ENCODE data around the gene NCAPD3. TPM values are rescaled to one million over a fixed set of nuclear protein-coding genes. Genes with fewer than 3 reads are reported as not detected.

NCAPD3 gene
- total RNA-seq, 1 donor from 2014 or later = 17.2 TPM

DNA sequence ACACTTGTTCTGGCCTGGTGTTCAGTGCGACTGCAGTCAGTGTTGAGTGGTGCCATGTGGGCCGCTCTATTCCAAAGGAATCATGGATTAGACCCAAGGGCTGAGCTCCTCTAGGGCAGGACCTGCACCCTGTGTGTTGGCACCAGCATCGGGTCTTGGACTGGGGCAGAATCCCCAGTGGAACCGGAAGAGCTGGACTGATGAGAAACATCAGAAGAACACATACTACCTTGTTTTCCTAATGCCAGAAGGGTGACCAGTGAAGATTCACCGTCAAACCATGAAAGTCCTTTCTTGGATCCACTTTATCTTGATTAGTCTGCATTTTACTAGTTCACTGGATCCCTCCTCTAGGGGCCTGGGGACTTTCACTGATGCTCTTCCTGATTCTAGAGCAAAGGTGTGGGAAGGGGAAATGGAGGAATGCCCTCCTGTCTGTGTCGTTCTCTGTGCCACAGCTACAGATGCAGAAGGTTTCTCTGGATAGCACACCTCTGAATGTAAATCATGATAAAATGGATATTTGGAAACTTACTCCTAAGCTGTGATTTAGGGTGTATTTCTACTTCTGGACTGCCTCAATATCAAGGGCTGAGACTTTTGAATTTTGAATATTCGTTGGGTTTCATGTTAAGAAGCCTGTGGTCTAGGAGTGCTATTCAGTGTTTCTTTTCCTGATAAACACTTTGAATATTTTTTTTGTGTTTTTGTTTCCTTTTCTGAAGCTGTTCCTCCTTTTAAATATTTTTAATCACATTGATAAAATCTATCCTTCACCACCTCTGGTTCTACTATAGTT lies 41.4 kb upstream of the NCAPD3 start:
- Histone ChIP-seq H3K27ac (replicated peaks) (no peak overlapping the region), H3K4me3 (no peak overlapping the region), H3K9me3 (replicated peaks) (no peaks in the 10 kb centered on the region), H3K4me1 (no peaks in the 10 kb centered on the region), H3K27me3 (ENCODE audit: low read depth) (peaks cover 11% of the 10 kb centered on the region), H3K36me3 (peaks cover 38% of the 10 kb centered on the region)
- intact Hi-C loops (cut with micrococcal nuclease) = no loop called here
- no peak for DNase-seq
- TF ChIP-seq, protein P1, sequence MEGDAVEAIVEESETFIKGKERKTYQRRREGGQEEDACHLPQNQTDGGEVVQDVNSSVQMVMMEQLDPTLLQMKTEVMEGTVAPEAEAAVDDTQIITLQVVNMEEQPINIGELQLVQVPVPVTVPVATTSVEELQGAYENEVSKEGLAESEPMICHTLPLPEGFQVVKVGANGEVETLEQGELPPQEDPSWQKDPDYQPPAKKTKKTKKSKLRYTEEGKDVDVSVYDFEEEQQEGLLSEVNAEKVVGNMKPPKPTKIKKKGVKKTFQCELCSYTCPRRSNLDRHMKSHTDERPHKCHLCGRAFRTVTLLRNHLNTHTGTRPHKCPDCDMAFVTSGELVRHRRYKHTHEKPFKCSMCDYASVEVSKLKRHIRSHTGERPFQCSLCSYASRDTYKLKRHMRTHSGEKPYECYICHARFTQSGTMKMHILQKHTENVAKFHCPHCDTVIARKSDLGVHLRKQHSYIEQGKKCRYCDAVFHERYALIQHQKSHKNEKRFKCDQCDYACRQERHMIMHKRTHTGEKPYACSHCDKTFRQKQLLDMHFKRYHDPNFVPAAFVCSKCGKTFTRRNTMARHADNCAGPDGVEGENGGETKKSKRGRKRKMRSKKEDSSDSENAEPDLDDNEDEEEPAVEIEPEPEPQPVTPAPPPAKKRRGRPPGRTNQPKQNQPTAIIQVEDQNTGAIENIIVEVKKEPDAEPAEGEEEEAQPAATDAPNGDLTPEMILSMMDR (IDR thresholded peaks at IDR 0.05; ENCODE audit: borderline replicate concordance) = no peak

DNA sequence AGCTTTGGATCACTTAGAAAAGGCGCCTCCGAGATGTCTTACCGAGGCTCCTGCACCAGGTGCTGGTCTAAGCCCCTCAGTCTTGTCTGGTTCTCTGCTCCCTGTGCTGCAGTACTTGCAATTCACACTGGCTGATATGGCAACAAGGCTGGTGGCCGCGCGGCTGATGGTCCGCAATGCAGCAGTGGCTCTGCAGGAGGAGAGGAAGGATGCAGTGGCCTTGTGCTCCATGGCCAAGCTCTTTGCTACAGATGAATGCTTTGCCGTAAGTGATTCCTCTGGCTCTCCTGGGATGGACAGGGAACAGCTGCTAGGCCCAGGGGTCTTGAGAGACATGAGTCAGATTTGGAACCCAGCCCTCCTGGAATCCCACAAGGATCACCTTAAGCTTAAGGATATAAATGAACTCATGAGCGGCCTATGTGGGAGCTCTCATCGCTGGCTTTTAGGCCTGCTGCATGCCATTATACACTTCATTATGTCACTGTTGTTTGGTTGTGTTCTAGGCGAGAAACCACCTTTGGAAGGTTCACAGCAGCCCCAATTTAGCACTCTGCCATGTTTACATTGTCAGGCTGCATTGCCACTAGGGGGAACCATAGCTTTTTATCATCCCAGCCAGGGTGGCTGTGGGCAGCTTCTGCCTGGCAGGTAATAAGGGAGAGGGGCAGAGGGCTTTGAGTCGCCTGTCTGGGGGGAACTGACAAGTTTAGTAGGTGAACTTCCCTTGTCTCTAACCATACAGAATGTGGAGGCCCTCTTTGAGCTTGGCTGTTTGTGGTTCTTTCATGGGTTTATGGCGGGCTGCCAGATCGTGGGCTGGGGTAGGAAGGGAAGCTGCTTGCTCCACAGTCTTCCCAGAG lies 38.1 kb upstream of the NCAPD3 start:
- intact Hi-C loops (cut with micrococcal nuclease) = no loop called here
- no peak overlapping the region for H3K4me3 ChIP-seq
- peaks cover 71% of the 10 kb centered on the region for H3K36me3 ChIP-seq
- no peak overlapping the region for H3K27ac ChIP-seq (replicated peaks)
- TF ChIP-seq, protein P1 (IDR thresholded peaks at IDR 0.05; ENCODE audit: borderline replicate concordance) = peak; percentile 42
- no peak for DNase-seq
- H3K27me3 ChIP-seq (ENCODE audit: low read depth) = no peaks in the 10 kb centered on the region
- no peaks in the 10 kb centered on the region for H3K9me3 ChIP-seq (replicated peaks)
- no peaks in the 10 kb centered on the region for H3K4me1 ChIP-seq

DNA sequence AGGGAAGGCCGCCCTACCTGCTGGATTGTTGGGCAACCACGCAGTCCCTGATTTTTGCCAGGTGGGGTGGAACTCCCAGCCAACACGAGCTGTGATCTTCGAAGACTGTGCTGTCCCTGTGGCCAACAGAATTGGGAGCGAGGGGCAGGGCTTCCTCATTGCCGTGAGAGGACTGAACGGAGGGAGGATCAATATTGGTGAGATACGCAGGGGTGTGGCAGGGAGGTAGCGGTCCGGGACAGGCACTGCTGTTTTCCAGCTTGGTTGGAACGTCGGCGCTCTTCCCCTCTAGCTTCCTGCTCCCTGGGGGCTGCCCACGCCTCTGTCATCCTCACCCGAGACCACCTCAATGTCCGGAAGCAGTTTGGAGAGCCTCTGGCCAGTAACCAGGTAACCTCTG lies 37.2 kb upstream of the NCAPD3 start:
- intact Hi-C loops (cut with micrococcal nuclease) = no loop called here
- Histone ChIP-seq H3K27ac (replicated peaks) (no peak overlapping the region), H3K36me3 (peaks cover 73% of the 10 kb centered on the region), H3K4me3 (no peak overlapping the region), H3K27me3 (ENCODE audit: low read depth) (no peaks in the 10 kb centered on the region), H3K4me1 (no peaks in the 10 kb centered on the region), H3K9me3 (replicated peaks) (no peaks in the 10 kb centered on the region)
- no peak for DNase-seq
- TF ChIP-seq, protein P1 (IDR thresholded peaks at IDR 0.05; ENCODE audit: borderline replicate concordance) = no peak

DNA sequence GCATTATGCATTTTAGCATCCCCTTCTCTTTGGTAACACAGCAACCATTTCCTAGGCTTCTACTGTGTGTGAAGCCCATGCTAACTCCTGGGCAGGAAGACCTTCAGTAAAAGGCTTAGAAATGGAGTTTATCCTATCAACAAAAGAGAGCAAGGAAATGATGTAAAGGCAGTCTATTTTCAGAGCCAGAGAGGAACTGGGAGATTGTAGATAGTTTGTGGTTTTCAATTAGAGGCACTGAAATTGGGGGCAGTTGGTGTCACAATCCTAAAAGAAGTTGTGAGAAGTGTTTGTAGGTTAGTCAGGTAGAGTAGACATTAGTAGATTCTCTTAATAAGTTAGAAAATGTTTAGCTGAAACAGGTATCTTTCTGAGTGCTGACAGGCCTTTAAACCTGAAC lies 36.7 kb upstream of the NCAPD3 start:
- H3K4me1 ChIP-seq = peaks cover 2% of the 10 kb centered on the region
- DNase-seq = no peak
- H3K9me3 ChIP-seq (replicated peaks) = no peaks in the 10 kb centered on the region
- no peak overlapping the region for H3K27ac ChIP-seq (replicated peaks)
- intact Hi-C loops (cut with micrococcal nuclease) = no loop called here
- no peaks in the 10 kb centered on the region for H3K27me3 ChIP-seq (ENCODE audit: low read depth)
- TF ChIP-seq, protein P1 (IDR thresholded peaks at IDR 0.05; ENCODE audit: borderline replicate concordance) = no peak
- H3K36me3 ChIP-seq = peaks cover 73% of the 10 kb centered on the region
- H3K4me3 ChIP-seq = no peak overlapping the region

DNA sequence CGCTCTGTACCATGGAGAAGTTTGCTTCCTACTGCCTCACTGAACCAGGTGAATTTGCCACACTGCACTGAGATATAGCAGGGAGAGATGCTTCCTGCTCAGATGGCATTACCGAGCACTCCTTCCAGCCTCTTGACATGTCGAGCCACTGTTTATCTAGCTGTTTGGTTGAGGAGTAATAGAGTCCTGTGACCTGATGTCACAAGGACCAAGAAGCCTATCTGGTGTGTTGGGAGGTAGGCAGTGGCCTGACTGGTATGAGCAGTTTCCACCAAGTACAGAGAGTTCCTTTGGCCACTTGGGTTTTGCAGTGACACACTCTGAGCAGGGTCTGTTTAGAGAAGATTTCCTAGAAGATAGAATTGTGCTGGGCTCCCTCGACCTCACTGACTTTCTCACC lies 34.8 kb upstream of the NCAPD3 start:
- no peaks in the 10 kb centered on the region for H3K27me3 ChIP-seq (ENCODE audit: low read depth)
- peaks cover 67% of the 10 kb centered on the region for H3K36me3 ChIP-seq
- no peak overlapping the region for H3K27ac ChIP-seq (replicated peaks)
- intact Hi-C loops (cut with micrococcal nuclease) = no loop called here
- H3K4me3 ChIP-seq = no peak overlapping the region
- H3K9me3 ChIP-seq (replicated peaks) = no peaks in the 10 kb centered on the region
- DNase-seq = no peak
- H3K4me1 ChIP-seq = peaks cover 21% of the 10 kb centered on the region
- TF ChIP-seq, protein P1 (IDR thresholded peaks at IDR 0.05; ENCODE audit: borderline replicate concordance) = no peak
